HG02610 (cell line): Measurements from ENCODE around the gene PRPF40B.

Source experiments
- ATAC-seq: cut with Tn5 transposase; IDR thresholded peaks from one replicate; pipeline ENCODE4 v1.9.1; 2021; ENCODE audit warnings: mild to moderate bottlenecking, moderate library complexity; ENCODE audit not compliant: unreplicated experiment

PRPF40B gene

DNA sequence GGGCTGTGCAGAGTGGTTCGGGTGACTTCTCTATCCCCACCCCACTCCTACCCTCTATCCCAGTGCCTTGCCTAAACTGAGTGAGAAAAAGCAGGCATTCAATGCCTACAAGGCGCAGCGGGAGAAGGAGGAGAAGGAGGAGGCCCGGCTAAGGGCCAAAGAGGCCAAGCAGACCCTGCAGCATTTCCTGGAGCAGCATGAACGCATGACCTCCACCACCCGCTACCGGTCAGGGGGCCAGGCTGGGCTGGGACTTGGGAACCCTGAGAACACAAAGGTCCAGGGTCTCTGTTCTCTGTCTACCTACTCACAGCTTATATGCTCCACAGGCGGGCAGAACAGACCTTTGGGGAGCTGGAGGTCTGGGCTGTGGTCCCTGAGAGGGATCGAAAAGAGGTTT lies 11.7 kb downstream of the PRPF40B start:
- no peak for ATAC-seq

DNA sequence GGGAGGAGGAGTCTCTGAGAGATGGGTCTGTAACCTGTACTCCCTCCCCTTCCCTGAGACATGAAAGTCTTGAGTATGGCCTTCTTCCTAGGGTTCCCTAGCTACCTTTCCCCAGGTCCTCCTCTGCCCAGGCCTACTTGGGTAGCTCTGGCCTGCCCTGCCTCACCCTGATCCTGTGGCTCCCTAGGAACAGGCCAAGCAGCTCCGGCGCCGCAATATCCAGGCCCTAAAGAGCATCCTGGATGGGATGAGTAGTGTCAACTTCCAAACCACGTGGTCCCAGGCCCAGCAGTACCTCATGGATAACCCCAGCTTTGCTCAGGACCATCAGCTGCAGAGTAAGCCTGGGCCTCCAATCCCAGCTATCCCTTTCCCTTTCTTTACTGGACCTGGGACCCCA lies 12.3 kb downstream of the PRPF40B start:
- ATAC-seq = no peak

DNA sequence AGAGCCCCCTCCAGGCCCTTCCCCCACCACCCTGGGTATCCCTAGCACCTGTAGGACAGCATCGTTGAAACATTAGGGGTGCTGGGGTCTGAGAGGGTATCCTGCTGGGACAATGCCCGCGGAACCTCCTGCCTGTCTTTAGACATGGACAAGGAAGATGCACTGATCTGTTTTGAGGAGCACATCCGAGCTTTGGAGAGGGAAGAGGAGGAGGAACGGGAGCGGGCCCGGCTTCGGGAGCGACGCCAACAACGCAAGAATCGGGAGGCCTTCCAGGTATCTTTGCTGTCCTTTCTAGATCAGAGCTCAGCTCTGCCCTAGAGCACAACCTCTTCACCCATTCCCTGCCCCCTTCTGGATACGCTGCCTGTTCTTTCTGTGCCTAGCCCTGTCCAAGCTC lies 13.2 kb downstream of the PRPF40B start:
- ATAC-seq = no peak

DNA sequence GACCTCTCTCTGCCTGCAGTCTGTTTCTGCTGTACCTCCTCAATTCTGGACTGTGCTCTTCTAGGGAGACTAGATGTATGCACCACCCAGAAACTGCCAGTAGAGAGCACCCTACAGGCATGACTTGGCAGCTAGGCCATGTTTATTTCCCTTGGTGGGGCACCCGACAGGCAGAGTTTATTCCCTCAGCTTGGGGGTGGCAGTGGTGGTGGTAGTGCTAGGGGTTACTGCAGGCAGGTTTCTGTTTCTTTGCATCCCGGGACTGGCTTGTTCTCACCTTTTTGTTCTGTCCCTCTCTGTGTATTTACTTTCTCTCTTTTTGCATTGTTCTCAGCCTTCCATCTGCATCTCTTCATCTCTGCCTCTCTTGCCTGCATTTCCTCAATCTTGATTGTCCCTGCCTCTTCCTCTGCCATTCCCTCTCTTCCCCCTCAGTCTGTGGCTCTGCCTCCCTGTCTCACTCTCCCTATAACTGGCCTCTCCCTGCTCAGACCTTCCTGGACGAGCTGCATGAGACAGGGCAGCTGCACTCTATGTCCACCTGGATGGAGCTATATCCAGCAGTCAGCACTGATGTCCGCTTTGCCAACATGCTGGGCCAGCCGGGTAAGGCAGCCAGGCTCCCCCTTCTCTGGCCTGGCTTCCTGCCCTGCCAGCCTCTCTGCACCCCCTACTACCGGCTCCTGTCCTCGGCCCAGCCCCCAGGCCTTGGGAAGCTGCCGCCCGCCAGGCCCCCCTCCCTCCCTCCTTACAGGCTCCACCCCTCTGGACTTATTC lies 13.8 kb downstream of the PRPF40B start:
- ATAC-seq = peak; percentile 64

- no peak for ATAC-seq
Observed at GRCh38 chr12:49641748-49642369, 18.5 kb downstream of the PRPF40B start.

- ATAC-seq = no peak
Observed at GRCh38 chr12:49642370-49642802, 19.0 kb downstream of the PRPF40B start.

DNA sequence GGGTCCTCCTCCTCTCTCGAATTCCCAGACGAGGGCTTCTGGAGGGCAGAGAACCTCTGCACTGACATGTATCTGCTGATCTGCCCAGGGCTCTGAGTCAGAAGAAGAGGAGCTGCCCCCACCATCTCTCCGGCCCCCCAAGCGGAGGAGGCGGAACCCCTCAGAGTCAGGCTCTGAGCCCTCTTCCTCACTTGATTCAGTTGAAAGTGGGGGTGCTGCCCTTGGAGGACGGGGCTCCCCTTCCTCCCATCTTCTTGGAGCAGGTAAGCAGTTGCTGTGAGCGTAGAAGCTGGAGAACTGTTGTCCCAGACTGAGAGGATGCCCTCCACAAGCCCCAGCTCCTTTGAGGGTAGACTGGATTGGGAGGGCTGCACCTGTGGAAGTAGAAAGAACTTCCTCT lies 19.8 kb downstream of the PRPF40B start:
- no peak for ATAC-seq

- no peak for ATAC-seq
Observed at GRCh38 chr12:49643961-49644619, 20.7 kb downstream of the PRPF40B start.

DNA sequence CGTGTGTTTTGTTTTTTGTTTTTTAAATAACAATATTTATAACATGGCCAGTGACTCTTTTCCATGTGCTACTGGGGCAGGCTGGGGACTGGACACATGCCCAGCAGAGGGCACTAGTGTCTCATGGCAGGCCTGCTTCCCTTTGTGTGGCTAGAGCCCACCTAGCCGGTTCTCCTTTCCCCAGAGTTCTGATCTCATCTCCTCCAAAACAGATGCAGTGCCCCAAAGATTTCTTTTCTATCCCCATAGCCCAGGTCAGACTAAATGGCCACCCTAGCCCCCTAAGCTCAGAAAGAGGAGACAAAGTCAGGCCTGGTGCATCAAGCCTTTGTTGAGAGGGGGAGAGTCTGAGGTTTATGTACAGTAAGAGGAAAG lies 21.2 kb downstream of the PRPF40B start:
- no peak for ATAC-seq

- no peak for ATAC-seq
Observed at GRCh38 chr12:49645146-49646039, 22.0 kb downstream of the PRPF40B start.

GRCh38 chr12:49646331-49646830 lies 23.0 kb downstream of the PRPF40B start:
- no peak for ATAC-seq

DNA sequence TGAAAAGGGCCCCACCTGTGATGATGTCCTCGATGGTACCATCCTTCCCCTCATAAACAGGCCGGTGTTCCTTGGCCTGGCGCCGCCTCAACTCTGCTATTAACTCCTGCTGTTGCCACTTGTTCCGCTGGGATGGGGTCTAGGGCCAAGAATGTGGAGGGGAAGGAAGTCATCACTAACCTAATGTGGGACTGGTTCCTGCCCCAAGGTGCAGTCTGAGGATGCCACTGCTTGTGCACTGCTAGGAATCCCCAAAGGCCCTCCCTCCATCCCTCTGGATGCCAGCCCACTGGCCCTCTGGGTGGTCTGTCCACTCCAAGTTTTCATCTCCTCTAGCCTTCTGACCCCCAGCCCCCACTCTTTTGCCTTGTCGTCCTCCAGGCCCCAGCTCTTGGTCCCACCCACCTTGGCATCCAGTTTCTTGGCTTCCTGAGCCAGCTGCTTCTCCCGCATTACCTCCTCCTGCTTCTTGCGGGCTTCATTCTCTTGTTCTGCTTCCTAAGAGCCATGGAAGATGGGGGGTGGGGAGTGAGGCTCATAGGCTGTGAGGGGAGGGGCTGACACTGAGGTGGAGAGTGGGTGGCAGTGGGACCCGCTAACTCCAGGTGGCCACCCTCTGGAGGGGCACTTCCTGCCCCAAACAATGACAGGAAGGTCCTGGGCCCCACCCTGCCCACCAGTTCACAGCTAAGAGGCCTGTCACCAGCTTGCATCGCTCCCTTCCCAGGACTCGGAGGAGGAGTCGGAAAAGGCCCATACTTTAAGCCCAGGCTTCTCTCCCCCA lies 23.7 kb downstream of the PRPF40B start:
- no peak for ATAC-seq

GRCh38 chr12:49647827-49648711 lies 24.7 kb downstream of the PRPF40B start:
- ATAC-seq = no peak

DNA sequence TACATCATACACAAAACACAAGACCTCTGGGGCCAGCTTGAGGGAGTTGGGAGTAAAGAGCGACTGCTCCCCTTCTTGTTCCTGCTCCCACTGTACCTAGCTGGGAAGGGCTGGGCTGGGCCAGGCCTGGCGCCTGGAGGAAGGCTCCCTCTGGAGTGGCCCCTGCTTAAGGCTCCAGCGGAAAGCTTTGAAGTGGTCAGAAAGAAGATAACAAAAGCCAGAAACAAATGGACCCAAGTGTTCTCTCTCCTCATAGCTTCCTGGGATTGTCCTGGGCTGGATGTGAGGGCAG lies 25.3 kb downstream of the PRPF40B start:
- no peak for ATAC-seq

GRCh38 chr12:49649445-49649844 lies 26.1 kb downstream of the PRPF40B start:
- no peak for ATAC-seq

DNA sequence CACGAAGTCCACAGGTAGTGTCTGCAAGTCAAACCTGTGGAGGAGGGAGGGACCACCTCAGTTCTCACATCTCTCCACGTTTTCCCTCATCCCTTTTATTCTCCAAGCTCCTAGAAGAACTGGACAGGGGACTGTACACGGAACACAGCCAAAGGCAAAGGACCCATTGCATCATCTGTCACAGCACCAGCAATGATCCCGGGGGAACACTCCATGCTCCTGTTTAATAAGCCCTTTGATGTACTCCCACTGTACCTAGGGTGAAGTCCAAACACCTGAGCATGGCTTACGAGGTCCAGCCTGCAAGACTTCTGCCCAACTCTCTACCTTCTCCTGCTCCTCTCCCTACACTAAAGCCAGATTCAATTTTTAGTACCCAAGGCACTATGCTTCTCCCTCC lies 26.5 kb downstream of the PRPF40B start:
- no peak for ATAC-seq

GRCh38 chr12:49651855-49652254 lies 28.5 kb downstream of the PRPF40B start:
- no peak for ATAC-seq

DNA sequence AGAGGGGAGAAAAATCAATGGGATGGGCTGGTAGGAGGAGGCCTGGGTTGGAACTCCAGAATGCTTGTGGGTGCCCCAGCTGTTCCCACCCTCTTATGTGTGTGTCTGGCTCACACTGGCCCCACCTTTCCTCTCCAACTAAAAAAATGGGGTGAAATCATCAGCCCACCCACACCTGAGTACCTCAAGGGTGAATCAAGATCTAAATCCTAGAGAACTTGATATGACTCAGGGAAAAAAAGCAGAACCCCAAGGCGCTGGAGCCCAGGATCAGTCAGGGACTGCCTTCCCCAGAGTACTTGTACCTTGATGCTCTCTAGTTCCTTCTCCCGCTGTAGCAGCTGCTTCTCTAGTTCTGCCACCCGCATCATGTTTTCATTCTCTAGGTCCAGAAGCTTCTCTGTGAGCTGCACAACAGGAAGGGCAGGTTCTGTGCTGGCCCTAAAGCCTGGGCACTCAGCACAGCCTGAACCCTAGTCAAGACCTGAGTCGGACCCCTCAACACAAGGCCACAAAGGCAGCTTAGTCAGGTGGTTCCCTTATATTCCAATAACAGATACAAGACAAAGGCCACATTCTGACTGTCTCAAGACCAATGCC lies 29.7 kb downstream of the PRPF40B start:
- ATAC-seq = no peak

- no peak for ATAC-seq
Observed at GRCh38 chr12:49654715-49655114, 31.4 kb downstream of the PRPF40B start.
